H9 (cell line): ENCODE results near the gene GAPDH. TPM values are rescaled to one million over a fixed set of nuclear protein-coding genes. Genes with fewer than 3 reads are reported as not detected.

Source experiments
- DNase-seq: peaks from one replicate; pipeline ENCODE4 v3.0.0-alpha.2; 2017
- H2AFZ ChIP-seq: one replicate; pipeline ENCODE4 v1.6.1; 2013; ENCODE audit warnings: mild to moderate bottlenecking, low read length, control low read depth, moderate library complexity
- H2AK5ac ChIP-seq: 2 replicates; pipeline ENCODE4 v1.6.1; 2013; ENCODE audit warnings: low read length, control low read depth, mixed read lengths; ENCODE audit not compliant: insufficient read length
- H2BK120ac ChIP-seq: one replicate; pipeline ENCODE4 v1.6.1; 2013; ENCODE audit warnings: low read depth, mild to moderate bottlenecking, low read length, control low read depth, inconsistent platforms; ENCODE audit not compliant: poor library complexity, severe bottlenecking
- H2BK12ac ChIP-seq: 2 replicates; pipeline ENCODE4 v1.6.1; 2013; ENCODE audit warnings: low read length, control low read depth, mixed read lengths, low read depth; ENCODE audit not compliant: insufficient read length
- H2BK15ac ChIP-seq: 2 replicates; pipeline ENCODE4 v1.6.1; 2013; ENCODE audit warnings: low read depth, low read length, control low read depth
- H2BK20ac ChIP-seq: one replicate; pipeline ENCODE4 v1.6.1; 2013; ENCODE audit warnings: low read depth, mild to moderate bottlenecking, low read length, control low read depth, inconsistent platforms; ENCODE audit not compliant: poor library complexity, severe bottlenecking
- H2BK5ac ChIP-seq: 2 replicates; pipeline ENCODE4 v1.6.1; 2013; ENCODE audit warnings: low read length, control low read depth, mixed read lengths; ENCODE audit not compliant: insufficient read length
- H3K14ac ChIP-seq: 2 replicates; pipeline ENCODE4 v1.6.1; 2013; ENCODE audit warnings: low read length, control low read depth; ENCODE audit not compliant: insufficient read depth
- H3K18ac ChIP-seq: 2 replicates; pipeline ENCODE4 v1.6.1; 2013; ENCODE audit warnings: low read depth, mild to moderate bottlenecking, mixed read lengths, low read length, control low read depth; ENCODE audit not compliant: insufficient read length
- H3K23ac ChIP-seq: 2 replicates; pipeline ENCODE4 v1.6.1; 2013; ENCODE audit warnings: low read length, control low read depth, mixed read lengths, low read depth; ENCODE audit not compliant: insufficient read length
- H3K23me2 ChIP-seq: 2 replicates; pipeline ENCODE4 v1.6.1; 2013; ENCODE audit warnings: low read depth, mild to moderate bottlenecking, mixed read lengths, low read length, control low read depth; ENCODE audit not compliant: insufficient read length, poor library complexity, severe bottlenecking
- H3K27ac ChIP-seq: 2 replicates; pipeline ENCODE4 v1.5.1; 2013; ENCODE audit warnings: low read length, control low read depth, mixed read lengths, low read depth; ENCODE audit not compliant: insufficient read length
- H3K27me3 ChIP-seq: 2 replicates; pipeline ENCODE4 v1.6.1; 2013; ENCODE audit warnings: low read length, control low read depth, inconsistent platforms; ENCODE audit not compliant: insufficient read depth
- H3K4ac ChIP-seq: 2 replicates; pipeline ENCODE4 v1.6.1; 2013; ENCODE audit warnings: low read depth, mild to moderate bottlenecking, control low read depth, inconsistent platforms, low read length, moderate library complexity
- H3K4me1 ChIP-seq: 2 replicates; pipeline ENCODE4 v1.6.1; 2013; ENCODE audit warnings: low read length, control low read depth, inconsistent platforms; ENCODE audit not compliant: insufficient read depth
- H3K4me2 ChIP-seq: 2 replicates; pipeline ENCODE4 v1.6.1; 2013; ENCODE audit warnings: low read length, control low read depth, mixed read lengths; ENCODE audit not compliant: insufficient read length, insufficient read depth
- H3K56ac ChIP-seq: 2 replicates; pipeline ENCODE4 v1.6.1; 2013; ENCODE audit warnings: low read depth, mild to moderate bottlenecking, mixed read lengths, low read length, control low read depth; ENCODE audit not compliant: insufficient read length
- H3K79me1 ChIP-seq: 2 replicates; pipeline ENCODE4 v1.6.1; 2013; ENCODE audit warnings: low read depth, mild to moderate bottlenecking, moderate library complexity, low read length, control low read depth, inconsistent platforms; ENCODE audit not compliant: insufficient read depth, poor library complexity, severe bottlenecking
- H3K79me2 ChIP-seq: 2 replicates; pipeline ENCODE4 v1.6.1; 2013; ENCODE audit warnings: low read length, control low read depth, inconsistent platforms; ENCODE audit not compliant: insufficient read depth
- H3K9ac ChIP-seq: 2 replicates; pipeline ENCODE4 v1.6.1; 2013; ENCODE audit warnings: low read length, control low read depth, mixed read lengths; ENCODE audit not compliant: insufficient read length; ENCODE audit errors: extremely low read depth
- H3K9me3 ChIP-seq: one replicate; pipeline ENCODE4 v1.6.1; 2013; ENCODE audit warnings: low read depth, low read length, inconsistent platforms; ENCODE audit not compliant: control insufficient read depth
- H3T11ph ChIP-seq: one replicate; pipeline ENCODE4 v1.6.1; 2013; ENCODE audit warnings: mild to moderate bottlenecking, low read length, control low read depth, inconsistent platforms
- H4K20me1 ChIP-seq: one replicate; pipeline ENCODE4 v1.6.1; 2013; ENCODE audit not compliant: control insufficient read depth, insufficient read length, insufficient read depth
- H4K5ac ChIP-seq: 2 replicates; pipeline ENCODE4 v1.6.1; 2013; ENCODE audit warnings: low read depth, mild to moderate bottlenecking, mixed read lengths, low read length, control low read depth; ENCODE audit not compliant: insufficient read length
- H4K8ac ChIP-seq: replicated peaks from 2 replicates; pipeline ENCODE4 v1.6.1; 2013; ENCODE audit warnings: low read length, control low read depth, mixed read lengths, low read depth; ENCODE audit not compliant: insufficient read length
- H4K91ac ChIP-seq: 2 replicates; pipeline ENCODE4 v1.6.1; 2013; ENCODE audit warnings: low read depth, mild to moderate bottlenecking, moderate library complexity, mixed read lengths, low read length, control low read depth; ENCODE audit not compliant: insufficient read length
- H3K27ac Mint-ChIP-seq, 3 experiments: 2 replicates in 2 of 3; 3 replicates in 1 of 3; pipeline ENCODE4 v1.8.0; 2020 to 2021; ENCODE audit warnings: mixed read lengths in 3 of 3, mild to moderate bottlenecking in 1 of 3, moderate library complexity in 1 of 3
- H3K27me3 Mint-ChIP-seq: 2 replicates; pipeline ENCODE4 v1.8.0; 2021; ENCODE audit warnings: low read depth, mild to moderate bottlenecking, moderate library complexity, mixed read lengths
- H3K36me3 Mint-ChIP-seq, 3 experiments: 2 replicates in 2 of 3; 3 replicates in 1 of 3; pipeline ENCODE4 v1.8.0; 2020 to 2021; ENCODE audit warnings: low read depth in 3 of 3, mixed read lengths in 3 of 3; ENCODE audit not compliant: insufficient read depth in 1 of 3
- H3K4me1 Mint-ChIP-seq, 2 experiments: 2 replicates each; pipeline ENCODE4 v1.8.0; 2020; ENCODE audit warnings: mixed read lengths in 2 of 2
- H3K4me3 Mint-ChIP-seq, 2 experiments: 2 replicates in 1 of 2; 3 replicates in 1 of 2; pipeline ENCODE4 v1.8.0; 2020 to 2021; ENCODE audit warnings: mild to moderate bottlenecking in 2 of 2, mixed read lengths in 2 of 2, moderate library complexity in 1 of 2
- H3K9me3 Mint-ChIP-seq, 2 experiments: 2 replicates in 1 of 2; 3 replicates in 1 of 2; pipeline ENCODE4 v1.8.0; 2020; ENCODE audit warnings: mild to moderate bottlenecking in 2 of 2, mixed read lengths in 2 of 2, moderate library complexity in 1 of 2
- WGBS: extraction: QIAGEN DNeasy Blood & Tissue Kit; methylation state at CpG from one replicate; pipeline ENCODE4 v1.1.7; 2013; ENCODE audit warnings: missing lambda C conversion rate, low lambda C conversion rate, mixed read lengths; ENCODE audit not compliant: insufficient read length; ENCODE audit errors: extremely low coverage; 5-methylcytosine and 5-hydroxymethylcytosine counted together
- total RNA-seq: library from RNA; stranded (reverse); gene quantifications from 2 replicates; pipeline ENCODE4 v1.2.1, GENCODE V29; 2021
- TF ChIP-seq, protein P1 (sequence below): fragments of 200-600 bp; sonication (generic); conservative IDR thresholded peaks from 3 replicates; pipeline ENCODE4 v1.8.0; 2021; ENCODE audit warnings: antibody characterized with exemption, mild to moderate bottlenecking

Gene GAPDH
- total RNA-seq, 1 experiment from 2014 or later = 4,581 TPM

DNA sequence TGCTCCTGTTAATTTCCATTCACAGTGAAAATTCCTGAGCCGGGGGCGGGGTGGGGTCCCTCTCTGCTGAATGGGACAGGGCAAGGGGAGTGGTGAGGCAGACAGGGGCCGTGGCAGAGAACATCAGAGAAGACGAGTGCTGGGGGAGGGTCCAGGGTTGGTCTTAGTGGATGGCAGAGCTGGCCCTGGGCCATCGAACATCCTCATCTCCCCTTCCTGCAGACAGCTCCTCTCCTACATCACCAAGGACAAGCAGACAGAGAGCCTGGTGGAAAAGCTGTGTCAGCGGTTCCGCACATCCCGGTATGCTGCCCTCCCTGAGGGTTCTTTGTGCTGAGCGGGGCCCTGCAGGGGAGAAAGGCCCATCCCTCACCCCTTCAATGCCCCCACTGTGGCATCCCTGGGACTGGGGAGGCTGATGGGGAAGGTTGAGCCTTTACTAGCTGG, 5.0 kb upstream of the GAPDH start:
- no CpG with 5 or more reads among the region's 9 CpGs for WGBS
- no peak for DNase-seq
- no peak overlapping the region for H2BK120ac ChIP-seq
- H3K79me2 ChIP-seq = no peaks in the 10 kb centered on the region
- no peak overlapping the region for H3T11ph ChIP-seq
- H3K36me3 Mint-ChIP-seq = peaks cover 53 to 79% (median 75%) of the 10 kb centered on the region in 3 experiments
- H2AK5ac ChIP-seq = no peak overlapping the region
- no peaks in the 10 kb centered on the region; the same call in 1 of the 2 replicates for H3K27me3 Mint-ChIP-seq
- H3K27me3 ChIP-seq = no peaks in the 10 kb centered on the region
- no peak overlapping the region for H3K14ac ChIP-seq
- no peak overlapping the region for H3K27ac ChIP-seq
- no peak overlapping the region for H2AFZ ChIP-seq
- no peak overlapping the region for H4K91ac ChIP-seq
- H2BK5ac ChIP-seq = no peak overlapping the region
- no peaks in the 10 kb centered on the region for H3K4me1 ChIP-seq
- H3K23me2 ChIP-seq = peaks cover 8% of the 10 kb centered on the region
- H3K9ac ChIP-seq = no peak overlapping the region
- TF ChIP-seq, protein P1, sequence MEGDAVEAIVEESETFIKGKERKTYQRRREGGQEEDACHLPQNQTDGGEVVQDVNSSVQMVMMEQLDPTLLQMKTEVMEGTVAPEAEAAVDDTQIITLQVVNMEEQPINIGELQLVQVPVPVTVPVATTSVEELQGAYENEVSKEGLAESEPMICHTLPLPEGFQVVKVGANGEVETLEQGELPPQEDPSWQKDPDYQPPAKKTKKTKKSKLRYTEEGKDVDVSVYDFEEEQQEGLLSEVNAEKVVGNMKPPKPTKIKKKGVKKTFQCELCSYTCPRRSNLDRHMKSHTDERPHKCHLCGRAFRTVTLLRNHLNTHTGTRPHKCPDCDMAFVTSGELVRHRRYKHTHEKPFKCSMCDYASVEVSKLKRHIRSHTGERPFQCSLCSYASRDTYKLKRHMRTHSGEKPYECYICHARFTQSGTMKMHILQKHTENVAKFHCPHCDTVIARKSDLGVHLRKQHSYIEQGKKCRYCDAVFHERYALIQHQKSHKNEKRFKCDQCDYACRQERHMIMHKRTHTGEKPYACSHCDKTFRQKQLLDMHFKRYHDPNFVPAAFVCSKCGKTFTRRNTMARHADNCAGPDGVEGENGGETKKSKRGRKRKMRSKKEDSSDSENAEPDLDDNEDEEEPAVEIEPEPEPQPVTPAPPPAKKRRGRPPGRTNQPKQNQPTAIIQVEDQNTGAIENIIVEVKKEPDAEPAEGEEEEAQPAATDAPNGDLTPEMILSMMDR = no peak
- no peaks in the 10 kb centered on the region for H3K9me3 Mint-ChIP-seq
- no peak overlapping the region for H4K8ac ChIP-seq
- H3K4me2 ChIP-seq = no peak overlapping the region
- no peaks in the 10 kb centered on the region for H3K79me1 ChIP-seq
- no peak overlapping the region for H2BK12ac ChIP-seq
- no peak overlapping the region for H3K4me3 Mint-ChIP-seq
- no peaks in the 10 kb centered on the region for H3K9me3 ChIP-seq
- peaks cover 19 to 26% of the 10 kb centered on the region in 2 experiments for H3K4me1 Mint-ChIP-seq
- H4K20me1 ChIP-seq = no peaks in the 10 kb centered on the region
- no peak overlapping the region for H3K56ac ChIP-seq
- H3K27ac Mint-ChIP-seq = peak overlapping the region; percentile 44 to 72 (median 57); a peak in 3 of 7 replicates
- H2BK20ac ChIP-seq = no peak overlapping the region
- no peak overlapping the region for H3K4ac ChIP-seq
- H3K18ac ChIP-seq = no peak overlapping the region
- H3K23ac ChIP-seq = no peak overlapping the region
- no peak overlapping the region for H4K5ac ChIP-seq
- no peak overlapping the region for H2BK15ac ChIP-seq
